K562 (cell line): Measurements from ENCODE around the gene PCSK5. TPM values are rescaled to one million over a fixed set of nuclear protein-coding genes. Genes with fewer than 3 reads are reported as not detected.

ENCODE experiments used
- ATAC-seq: fragments of 200-7000 bp; cut with Tn5 transposase; 3 replicates; pipeline ENCODE4 v1.9.1; 2020; ENCODE audit warnings: moderate library complexity
- BruUV-seq: library from RNA; stranded (reverse); fragments of 400-500 nt; replicated peaks from 2 replicates; lab custom pipeline; 2021; lab: Mats Ljungman, UMichigan
- CTCF ChIA-PET: fragments of 300-600 bp; formaldehyde crosslinking; extraction: SDS; loops from one replicate; lab custom pipeline; 2021; ENCODE audit warnings: low intra/inter-chr PET ratio; lab: Yijun Ruan, JAX
- POLR2A ChIA-PET: fragments of 300-600, 350-650 bp; sonication (Branson Sonifier 250); formaldehyde crosslinking; extraction: SDS; loops from one replicate; lab custom pipeline; 2021; ENCODE audit warnings: antibody characterized with exemption, inconsistent platforms; lab: Yijun Ruan, JAX
- DNase-seq, 4 experiments: peaks; one replicate each; pipeline versions ENCODE4 v3.0.0 to v3.0.0-alpha.2; 2011 to 2018; ENCODE audit warnings: low spot score in 3 of 4, mixed read lengths in 3 of 4; ENCODE audit errors: extremely low read depth in 1 of 4
- FAIRE-seq: peaks from 2 replicates; lab custom pipeline; 2011; peaks lifted over from hg19 to GRCh38; lab: Jason Lieb, UNC
- H2AFZ ChIP-seq: 2 replicates; pipeline ENCODE4 v1.6.0; 2011; ENCODE audit warnings: low read depth, low read length, control low read depth, inconsistent platforms
- H3K27ac ChIP-seq: fragments of 200-600 bp; 3 replicates; pipeline ENCODE4 v1.8.0; 2011; ENCODE audit warnings: low read depth, mild to moderate bottlenecking, control low read depth, inconsistent platforms, low read length, moderate library complexity, mixed read lengths; ENCODE audit errors: extremely low read depth
- H3K27me3 ChIP-seq, 2 experiments: fragments of 300-600 bp in 1 of 2; 2 replicates in 1 of 2; 3 replicates in 1 of 2; pipeline versions ENCODE4 v1.6.0 to v1.8.0; 2011; ENCODE audit warnings: inconsistent platforms in 2 of 2, low read length in 2 of 2, mild to moderate bottlenecking in 1 of 2, mixed read lengths in 1 of 2, moderate library complexity in 1 of 2; ENCODE audit not compliant: control insufficient read depth in 2 of 2, insufficient read depth in 2 of 2
- H3K36me3 ChIP-seq: fragments of 300-600 bp; 3 replicates; pipeline ENCODE4 v1.8.0; 2011; ENCODE audit warnings: mild to moderate bottlenecking, low read length, inconsistent platforms; ENCODE audit not compliant: control insufficient read depth, insufficient read depth
- H3K4me1 ChIP-seq, 2 experiments: fragments of 200-600 bp in 1 of 2; replicated peaks in 1 of 2; 2 replicates in 1 of 2; 3 replicates in 1 of 2; pipeline versions ENCODE4 v1.5.1 to v1.8.0; 2011; ENCODE audit warnings: inconsistent platforms in 2 of 2, low read length in 2 of 2, mild to moderate bottlenecking in 1 of 2, mixed read lengths in 1 of 2, moderate library complexity in 1 of 2; ENCODE audit not compliant: control insufficient read depth in 2 of 2, insufficient read depth in 2 of 2
- H3K4me2 ChIP-seq: 2 replicates; pipeline ENCODE4 v1.6.1; 2011; ENCODE audit warnings: low read length, control low read depth, inconsistent platforms, mixed read lengths; ENCODE audit not compliant: insufficient read depth
- H3K4me3 ChIP-seq: fragments of 200-600 bp; sonication (generic), shearing (Covaris generic); 2 replicates; pipeline ENCODE4 v1.5.1; 2016; ENCODE audit warnings: control low read depth, inconsistent platforms
- H3K79me2 ChIP-seq: fragments of 200-600 bp; 3 replicates; pipeline ENCODE4 v1.8.0; 2011; ENCODE audit warnings: low read length, inconsistent platforms; ENCODE audit not compliant: control insufficient read depth, insufficient read depth
- H3K9ac ChIP-seq, 2 experiments: 2 replicates each; pipeline versions ENCODE4 v1.6.0 to v1.6.1; 2011; ENCODE audit warnings: low read depth in 2 of 2, low read length in 2 of 2, control low read depth in 1 of 2, inconsistent platforms in 1 of 2, mild to moderate bottlenecking in 1 of 2, mixed read lengths in 1 of 2; ENCODE audit not compliant: insufficient read depth in 1 of 2
- H3K9me1 ChIP-seq: one replicate; pipeline ENCODE4 v1.6.0; 2011; ENCODE audit warnings: inconsistent platforms, mild to moderate bottlenecking, low read length, moderate library complexity; ENCODE audit not compliant: control insufficient read depth, insufficient read depth
- H3K9me3 ChIP-seq: replicated peaks from 2 replicates; pipeline ENCODE4 v1.5.1; 2011; ENCODE audit warnings: low read depth, low read length, inconsistent platforms; ENCODE audit not compliant: control insufficient read depth, insufficient read depth
- H4K20me1 ChIP-seq: replicated peaks from 2 replicates; pipeline ENCODE4 v1.6.1; 2011; ENCODE audit warnings: low read length, inconsistent platforms, mixed read lengths; ENCODE audit not compliant: control insufficient read depth, insufficient read depth
- ADNP ChIP-seq: fragments of 200-800 bp; sonication (Bioruptor generic); IDR thresholded peaks from 2 replicates; pipeline ENCODE4 v1.6.1; 2016; ENCODE audit warnings: missing genetic modification characterization, missing compliant biosample characterization
- ATF2 ChIP-seq: sonication (generic); formaldehyde crosslinking; IDR thresholded peaks from 2 replicates; pipeline ENCODE4 v1.8.1; 2022; ENCODE audit warnings: missing genetic modification reagents
- BACH1 ChIP-seq: fragments of 200-800 bp; sonication (Bioruptor generic); IDR thresholded peaks from 2 replicates; pipeline ENCODE4 v1.6.1; 2016; ENCODE audit warnings: missing genetic modification characterization, missing compliant biosample characterization
- CBFA2T3 ChIP-seq: fragments of 450-650 bp; IDR thresholded peaks from 2 replicates; pipeline ENCODE4 v1.6.1; 2017
- CBX3 ChIP-seq, 2 experiments: IDR thresholded peaks; 1 replicate in 1 of 2; 2 replicates in 1 of 2; pipeline ENCODE4 v1.6.1; 2012; ENCODE audit warnings: inconsistent platforms in 2 of 2, low read length in 2 of 2, borderline replicate concordance in 1 of 2, control low read depth in 1 of 2
- CHD1 ChIP-seq: fragments of 200-600 bp; sonication (generic); IDR thresholded peaks from one replicate; pipeline ENCODE4 v1.6.1; 2012; ENCODE audit warnings: mild to moderate bottlenecking, moderate library complexity, low read length, inconsistent platforms
- KLF6 ChIP-seq: fragments of 250-450 bp; sonication (Bioruptor Pico); IDR thresholded peaks from 2 replicates; pipeline ENCODE4 v1.4.0; 2020; ENCODE audit warnings: mild to moderate bottlenecking, moderate library complexity, borderline replicate concordance
- MEF2A ChIP-seq: IDR thresholded peaks from 2 replicates; pipeline ENCODE4 v1.6.1; 2011; ENCODE audit warnings: low read depth, mild to moderate bottlenecking, low read length, moderate library complexity; ENCODE audit not compliant: control insufficient read depth
- NFIX ChIP-seq: fragments of 250-450 bp; sonication (Bioruptor Pico); IDR thresholded peaks from 2 replicates; pipeline ENCODE4 v1.4.0; 2020; ENCODE audit warnings: low read depth, mild to moderate bottlenecking, moderate library complexity
- POLR2AphosphoS5 ChIP-seq: IDR thresholded peaks from 2 replicates; pipeline ENCODE4 v1.6.1; 2011; ENCODE audit warnings: mild to moderate bottlenecking, low read depth, low read length, moderate library complexity; ENCODE audit not compliant: control insufficient read depth, insufficient read depth
- RBM17 ChIP-seq: fragments of 200-400 bp; formaldehyde crosslinking; IDR thresholded peaks from 2 replicates; pipeline ENCODE4 v1.6.1; 2017; ENCODE audit warnings: low read depth, mild to moderate bottlenecking, low read length, borderline replicate concordance
- RBM22 ChIP-seq: fragments of 200-400 bp; formaldehyde crosslinking; IDR thresholded peaks from 2 replicates; pipeline ENCODE4 v1.6.1; 2018; ENCODE audit warnings: low read length, low read depth; ENCODE audit not compliant: poor library complexity, severe bottlenecking
- SETDB1 ChIP-seq: IDR thresholded peaks from one replicate; pipeline ENCODE4 v1.6.1; 2012; ENCODE audit warnings: low read length, control low read depth, inconsistent platforms
- SREBF1 ChIP-seq: fragments of 150-350 bp; IDR thresholded peaks from 2 replicates; pipeline ENCODE4 v1.6.1; 2014; ENCODE audit warnings: antibody characterized with exemption, low read depth, low read length, borderline replicate concordance
- TFAM ChIP-seq: fragments of 250-450 bp; sonication (Bioruptor Pico); conservative IDR thresholded peaks from 2 replicates; pipeline ENCODE4 v1.5.0; 2021; ENCODE audit warnings: mild to moderate bottlenecking, moderate library complexity
- ZFP30 ChIP-seq: fragments of 250-450 bp; sonication (Bioruptor Pico); IDR thresholded peaks from 2 replicates; pipeline ENCODE4 v1.8.0; 2022; ENCODE audit warnings: moderate library complexity, mild to moderate bottlenecking, inconsistent platforms, borderline replicate concordance
- ZKSCAN3 ChIP-seq: fragments of 250-450 bp; sonication (Bioruptor Pico); IDR thresholded peaks from 2 replicates; pipeline ENCODE4 v1.4.0; 2020
- ZNF512 ChIP-seq: IDR thresholded peaks from 2 replicates; pipeline ENCODE4 v1.6.1; 2016; ENCODE audit warnings: missing genetic modification characterization, missing compliant biosample characterization
- WGBS: fragments of 100-300 bp; shearing (Covaris generic); methylation state at CpG from one replicate; pipeline ENCODE4 v1.1.6; 2016; ENCODE audit warnings: low coverage, mixed read lengths; ENCODE audit not compliant: insufficient coverage; ENCODE audit errors: missing lambda C conversion rate; 5-methylcytosine and 5-hydroxymethylcytosine counted together
- in situ Hi-C: fragments of 300-500 bp; cut with MboI; formaldehyde crosslinking; loops from 4 replicates; pipeline ENCODE4 v1.15.0; 2018; ENCODE audit warnings: inconsistent platforms, mixed read lengths
- intact Hi-C: fragments of 100-400 bp; cut with micrococcal nuclease; formaldehyde crosslinking; loops from 2 replicates; pipeline ENCODE4 v1.14.2; 2022
- polyA plus RNA-seq, 8 experiments: library from polyadenylated mRNA; depleted of rRNA in 4 of 8; stranded (reverse) in 5 of 8; unstranded in 3 of 8; fragments of >200 nt; fragmentation: Nextera tagmentation in 2 of 8; fragmentation: Illumina TruSeq in 1 of 8; extraction: Ambion mirVana in 2 of 8; extraction: Trizol in 1 of 8; gene quantifications; 2 replicates each; pipeline versions ENCODE4 v1.2.1 to v1.2.3, GENCODE V29; 2011 to 2014; ENCODE audit warnings: inconsistent platforms in 1 of 8, missing spikeins in 1 of 8
- total RNA-seq, 7 experiments: library from RNA; depleted of rRNA in 6 of 7; stranded (reverse); fragments of >200 nt in 6 of 7; fragmentation: Illumina TruSeq in 2 of 7; extraction: Trizol in 2 of 7; gene quantifications; 2 replicates each; pipeline versions ENCODE4 v1.2.1 to v1.2.3, GENCODE V29; 2011 to 2021; ENCODE audit warnings: low replicate concordance in 1 of 7

Gene PCSK5
- total and polyA plus RNA-seq, 9 of the 15 experiments (the other 6 are each of a cell fraction or from before 2014, with no cell fraction given) = not detected

- TF ChIP-seq ZKSCAN3 (CRISPR knock-in tag) (no peak), BACH1 (tag) (no peak)
These were observed 48.5 kb downstream of the PCSK5 start (continued) for GRCh38 chr9:75938946-75939345.

- ChIA-PET CTCF (no interaction called here), POLR2A (interaction anchor here (0.8 kb wide), 1 partner anchor 11 kb away, joined by 3 read pairs; no protein-coding TSS in a partner anchor)
- Histone ChIP-seq H3K79me2 (no peaks in the 10 kb centered on the region), H3K36me3 (no peaks in the 10 kb centered on the region), H3K9me3 (no peaks in the 10 kb centered on the region), H2AFZ (no peak overlapping the region), H3K4me2 (no peak overlapping the region), H3K9me1 (no peaks in the 10 kb centered on the region), H3K27ac (no peak overlapping the region), H3K27me3 (no peaks in the 10 kb centered on the region), H3K4me3 (no peak overlapping the region), H4K20me1 (no peaks in the 10 kb centered on the region), H3K4me1 (no peaks in the 10 kb centered on the region), H3K9ac (no peak overlapping the region)
- ATAC-seq (no peak), FAIRE-seq (no peak), DNase-seq (no peak)
- in situ Hi-C loops = no loop called here
- intact Hi-C loops = no loop called here
- no TSS peak for BruUV-seq
- WGBS = under 1% methylated on average over 7 of the region's 7 CpGs
- TF ChIP-seq ATF2 (CRISPR knock-in tag) = no peak
- no peak for TF ChIP-seq SETDB1
- TF ChIP-seq ZFP30 (CRISPR knock-in tag) = no peak
- no peak for TF ChIP-seq TFAM
- TF ChIP-seq RBM17 = no peak
- no peak for TF ChIP-seq NFIX (CRISPR knock-in tag)
- TF ChIP-seq ZNF512 (tag) = no peak
- TF ChIP-seq CBX3 (IDR thresholded peaks at IDR 0.05; ENCODE audit: borderline replicate concordance in 1 of 2, low read length in 2 of 2) = no peak
- TF ChIP-seq CHD1 = no peak
- no peak for TF ChIP-seq KLF6 (CRISPR knock-in tag)
- TF ChIP-seq CBFA2T3 = no peak
- TF ChIP-seq ZKSCAN3 (CRISPR knock-in tag) = no peak
- TF ChIP-seq POLR2AphosphoS5 = no peak
- TF ChIP-seq MEF2A = no peak
- TF ChIP-seq ADNP (tag) = no peak
- no peak for TF ChIP-seq SREBF1
- no peak for TF ChIP-seq RBM22
These were observed 49.2 kb downstream of the PCSK5 start for GRCh38 chr9:75939536-75940111.
